Measurements from ENCODE around the gene ZNF43. TPM values are rescaled to one million over a fixed set of nuclear protein-coding genes. Genes with fewer than 3 reads are reported as not detected.

Gene ZNF43
- total and polyA plus RNA-seq, 2 of the 13 experiments (the other 11 are each of a cell fraction or from before 2014, with no cell fraction given): 2.9 to 8.5 TPM

DNA sequence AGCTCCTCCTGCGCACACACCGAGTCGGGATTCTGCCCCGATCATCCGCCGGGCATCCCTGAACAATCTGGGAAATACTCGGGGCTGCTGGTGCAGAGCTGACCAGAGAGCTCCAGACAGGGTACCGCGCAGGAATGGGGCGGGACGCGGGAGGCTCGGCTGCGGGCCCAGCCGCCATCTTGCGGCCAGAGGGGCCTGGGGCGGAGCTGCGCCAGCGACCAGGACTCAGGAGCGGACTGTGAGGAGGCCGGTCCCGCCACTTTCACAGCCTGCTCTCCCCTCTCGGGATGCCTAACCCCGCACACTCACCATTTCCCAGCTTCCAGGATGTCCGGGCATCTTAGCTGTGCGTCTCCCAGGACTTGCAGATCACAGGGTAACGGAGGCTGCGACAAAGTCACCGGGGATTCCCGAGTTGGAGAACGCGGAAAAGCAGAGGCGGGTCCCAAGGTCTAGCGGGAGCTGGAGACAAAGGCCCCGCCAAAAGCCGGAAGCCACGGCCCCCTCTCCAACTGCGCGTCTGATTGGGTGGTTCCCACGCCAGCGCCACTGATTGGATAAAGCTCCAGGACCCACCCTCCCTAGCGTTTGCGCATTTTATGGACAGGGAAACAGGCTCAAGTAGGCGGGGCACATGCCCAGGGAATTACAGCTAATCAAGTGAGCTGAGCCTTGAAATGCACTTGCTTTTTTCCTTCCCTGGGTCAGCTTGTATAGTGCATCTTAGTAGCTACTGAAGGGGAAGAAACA, 15.8 kb upstream of the ZNF43 start:
- BruUV-seq (replicated peaks): no TSS peak
- TF ChIP-seq ZEB1 (IDR thresholded peaks at IDR 0.05; ENCODE audit: insufficient replicate concordance, low read depth) (no peak), SP4 (CRISPR knock-in tag; IDR thresholded peaks at IDR 0.05) (0 out of 2 replicates have a peak, but pooled peaks have one; percentile 11), NFYB (CRISPR knock-in tag; IDR thresholded peaks at IDR 0.05) (peak; percentile 90), PHF20 (CRISPR knock-in tag; IDR thresholded peaks at IDR 0.05) (peak; percentile 68), MYC (CRISPR knock-in tag; IDR thresholded peaks at IDR 0.05; ENCODE audit: borderline replicate concordance) (0 out of 2 replicates have a peak, but pooled peaks have one; percentile 36), ELF1 (CRISPR knock-in tag; IDR thresholded peaks at IDR 0.05) (peak; percentile 56), NR0B2 (CRISPR knock-in tag; IDR thresholded peaks at IDR 0.05) (0 out of 2 replicates have a peak, but pooled peaks have one; percentile 46), KDM5B (CRISPR knock-in tag; IDR thresholded peaks at IDR 0.05; ENCODE audit: borderline replicate concordance) (0 out of 2 replicates have a peak, but pooled peaks have one; percentile 23), POLR2AphosphoS5 (IDR thresholded peaks at IDR 0.05; ENCODE audit: low read depth, low read length) (peak; percentile 59; the same call in 1 of the 2 replicates), ZNF362 (CRISPR knock-in tag; IDR thresholded peaks at IDR 0.05; ENCODE audit: borderline replicate concordance) (no peak), HDAC6 (IDR thresholded peaks at IDR 0.05; ENCODE audit: low read depth, low read length) (no peak), SP2 (CRISPR knock-in tag; IDR thresholded peaks at IDR 0.05) (peak; percentile 77)
- TF ChIP-seq, protein P1, sequence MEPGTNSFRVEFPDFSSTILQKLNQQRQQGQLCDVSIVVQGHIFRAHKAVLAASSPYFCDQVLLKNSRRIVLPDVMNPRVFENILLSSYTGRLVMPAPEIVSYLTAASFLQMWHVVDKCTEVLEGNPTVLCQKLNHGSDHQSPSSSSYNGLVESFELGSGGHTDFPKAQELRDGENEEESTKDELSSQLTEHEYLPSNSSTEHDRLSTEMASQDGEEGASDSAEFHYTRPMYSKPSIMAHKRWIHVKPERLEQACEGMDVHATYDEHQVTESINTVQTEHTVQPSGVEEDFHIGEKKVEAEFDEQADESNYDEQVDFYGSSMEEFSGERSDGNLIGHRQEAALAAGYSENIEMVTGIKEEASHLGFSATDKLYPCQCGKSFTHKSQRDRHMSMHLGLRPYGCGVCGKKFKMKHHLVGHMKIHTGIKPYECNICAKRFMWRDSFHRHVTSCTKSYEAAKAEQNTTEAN (CRISPR knock-in tag; conservative IDR thresholded peaks at IDR 0.05): no peak
- TF ChIP-seq, protein P2, sequence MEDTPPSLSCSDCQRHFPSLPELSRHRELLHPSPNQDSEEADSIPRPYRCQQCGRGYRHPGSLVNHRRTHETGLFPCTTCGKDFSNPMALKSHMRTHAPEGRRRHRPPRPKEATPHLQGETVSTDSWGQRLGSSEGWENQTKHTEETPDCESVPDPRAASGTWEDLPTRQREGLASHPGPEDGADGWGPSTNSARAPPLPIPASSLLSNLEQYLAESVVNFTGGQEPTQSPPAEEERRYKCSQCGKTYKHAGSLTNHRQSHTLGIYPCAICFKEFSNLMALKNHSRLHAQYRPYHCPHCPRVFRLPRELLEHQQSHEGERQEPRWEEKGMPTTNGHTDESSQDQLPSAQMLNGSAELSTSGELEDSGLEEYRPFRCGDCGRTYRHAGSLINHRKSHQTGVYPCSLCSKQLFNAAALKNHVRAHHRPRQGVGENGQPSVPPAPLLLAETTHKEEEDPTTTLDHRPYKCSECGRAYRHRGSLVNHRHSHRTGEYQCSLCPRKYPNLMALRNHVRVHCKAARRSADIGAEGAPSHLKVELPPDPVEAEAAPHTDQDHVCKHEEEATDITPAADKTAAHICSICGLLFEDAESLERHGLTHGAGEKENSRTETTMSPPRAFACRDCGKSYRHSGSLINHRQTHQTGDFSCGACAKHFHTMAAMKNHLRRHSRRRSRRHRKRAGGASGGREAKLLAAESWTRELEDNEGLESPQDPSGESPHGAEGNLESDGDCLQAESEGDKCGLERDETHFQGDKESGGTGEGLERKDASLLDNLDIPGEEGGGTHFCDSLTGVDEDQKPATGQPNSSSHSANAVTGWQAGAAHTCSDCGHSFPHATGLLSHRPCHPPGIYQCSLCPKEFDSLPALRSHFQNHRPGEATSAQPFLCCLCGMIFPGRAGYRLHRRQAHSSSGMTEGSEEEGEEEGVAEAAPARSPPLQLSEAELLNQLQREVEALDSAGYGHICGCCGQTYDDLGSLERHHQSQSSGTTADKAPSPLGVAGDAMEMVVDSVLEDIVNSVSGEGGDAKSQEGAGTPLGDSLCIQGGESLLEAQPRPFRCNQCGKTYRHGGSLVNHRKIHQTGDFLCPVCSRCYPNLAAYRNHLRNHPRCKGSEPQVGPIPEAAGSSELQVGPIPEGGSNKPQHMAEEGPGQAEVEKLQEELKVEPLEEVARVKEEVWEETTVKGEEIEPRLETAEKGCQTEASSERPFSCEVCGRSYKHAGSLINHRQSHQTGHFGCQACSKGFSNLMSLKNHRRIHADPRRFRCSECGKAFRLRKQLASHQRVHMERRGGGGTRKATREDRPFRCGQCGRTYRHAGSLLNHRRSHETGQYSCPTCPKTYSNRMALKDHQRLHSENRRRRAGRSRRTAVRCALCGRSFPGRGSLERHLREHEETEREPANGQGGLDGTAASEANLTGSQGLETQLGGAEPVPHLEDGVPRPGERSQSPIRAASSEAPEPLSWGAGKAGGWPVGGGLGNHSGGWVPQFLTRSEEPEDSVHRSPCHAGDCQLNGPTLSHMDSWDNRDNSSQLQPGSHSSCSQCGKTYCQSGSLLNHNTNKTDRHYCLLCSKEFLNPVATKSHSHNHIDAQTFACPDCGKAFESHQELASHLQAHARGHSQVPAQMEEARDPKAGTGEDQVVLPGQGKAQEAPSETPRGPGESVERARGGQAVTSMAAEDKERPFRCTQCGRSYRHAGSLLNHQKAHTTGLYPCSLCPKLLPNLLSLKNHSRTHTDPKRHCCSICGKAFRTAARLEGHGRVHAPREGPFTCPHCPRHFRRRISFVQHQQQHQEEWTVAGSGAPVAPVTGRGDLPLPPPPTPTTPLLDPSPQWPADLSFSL (CRISPR knock-in tag; IDR thresholded peaks at IDR 0.05): no peak

More for the DNA sequence above, 15.8 kb upstream of the ZNF43 start:
- peak overlapping the region; percentile 92 for H2AFZ ChIP-seq (ENCODE audit: low read length)
- H3K9me3 ChIP-seq (ENCODE audit: low read length): peaks cover 50% of the 10 kb centered on the region
- DNase-seq (ENCODE audit: low spot score): peak; percentile 81
- ChIA-PET CTCF (ENCODE audit: low intra/inter-chr PET ratio, low total read pairs) (no interaction called here), POLR2A (interaction anchor here (0.9 to 3.3 kb wide), 4 partner anchors 16 to 1799 kb away, joined by 4 to 26 read pairs (median 4); partner anchors contain the start of genes ZNF100, ZNF429 and ZNF43)
- in situ Hi-C loops (cut with HindIII; ENCODE audit: extremely low pct_ligation_motif_present, low pct_unique_long_range_greater_than_20kb): no loop called here
- 23% methylated on average over 12 of the region's 44 CpGs for WGBS (ENCODE audit: low lambda C conversion rate)
- H3K4me3 ChIP-seq (replicated peaks in 1 of 3; ENCODE audit: insufficient read depth in 1 of 3, low read depth in 2 of 3, low read length in 3 of 3): peak overlapping the region; percentile 65 to 84 (median 65); a peak in 5 of 6 replicates
- H4K20me1 ChIP-seq (ENCODE audit: insufficient read depth, low read length): no peaks in the 10 kb centered on the region
- H3K4me1 ChIP-seq (ENCODE audit: insufficient read depth, low read length): peaks cover 10% of the 10 kb centered on the region
- H3K9ac ChIP-seq (ENCODE audit: insufficient read depth, low read depth, low read length): peak overlapping the region; percentile 76
- no peaks in the 10 kb centered on the region for H3K79me2 ChIP-seq (ENCODE audit: insufficient read depth, low read length)
- intact Hi-C loops (cut with micrococcal nuclease; ENCODE audit: unreplicated experiment): no loop called here
- H3K36me3 ChIP-seq (replicated peaks in 1 of 2; ENCODE audit: control insufficient read depth in 1 of 2, insufficient read depth in 2 of 2, low read length in 2 of 2): no peaks in the 10 kb centered on the region
- H3K27ac ChIP-seq (ENCODE audit: extremely low read length, insufficient read depth, low read length): peak overlapping the region; percentile 75
- peak; percentile 98 for ATAC-seq
- no peak for FAIRE-seq
- H3K4me2 ChIP-seq (ENCODE audit: low read depth, low read length): peak overlapping the region; percentile 72
- H3K27me3 ChIP-seq (ENCODE audit: control insufficient read depth in 1 of 2, insufficient read depth in 2 of 2, low read length in 2 of 2): no peaks in the 10 kb centered on the region; a peak in 1 of 5 replicates
